ENCODE results near the gene ZC3H7B.
"Not testable (repeated sequence)": the region's sequence is repeated elsewhere in the genome, so short reads cannot be mapped to it uniquely, and the experiment has no call there.

The ZC3H7B gene

GRCh38 chr22:41285820-41286638 is 15.3 kb upstream of the ZC3H7B start, which contains the start of gene RANGAP1:
Gene RANGAP1 (minus strand): TSS chr22:41286187. CDS start chr22:41281044, 5,143 bp downstream.
- Histone ChIP-seq H3K36me3 (ENCODE audit: control insufficient read depth in 4 of 4, insufficient read depth in 4 of 4, low read length in 3 of 4) (peaks cover 0 to 23% (median 13%) of the 10 kb centered on the region in 4 experiments), H3K4me1 (ENCODE audit: control extremely low read depth in 1 of 4, control insufficient read depth in 4 of 4, insufficient read depth in 4 of 4, low read length in 3 of 4) (peaks cover 12 to 33% (median 28%) of the 10 kb centered on the region in 4 experiments), H3K9me3 (ENCODE audit: control extremely low read depth in 1 of 5, control insufficient read depth in 4 of 5, insufficient read depth in 2 of 5, low read depth in 1 of 5, low read length in 4 of 5) (no peaks in the 10 kb centered on the region), H3K27me3 (replicated peaks in 2 of 5; ENCODE audit: control insufficient read depth in 4 of 5, insufficient read depth in 5 of 5, low read length in 4 of 5) (no peaks in the 10 kb centered on the region), H3K4me3 (ENCODE audit: control insufficient read depth in 1 of 7, extremely low read depth in 1 of 7, insufficient read depth in 4 of 7, low read depth in 2 of 7, low read length in 6 of 7) (peak within 1 kb of the TSS; percentile 80 to 95 (median 89)), H3K27ac (ENCODE audit: insufficient read depth in 1 of 2, low read depth in 1 of 2, low read length in 2 of 2, poor library complexity in 1 of 2, severe bottlenecking in 2 of 2) (peak within 1 kb of the TSS; percentile 67 to 86)
- POLR2A ChIA-PET: interaction anchor here (0.6 to 1.7 kb wide), 4 partner anchors 13 to 188 kb away, joined by 3 to 9 read pairs (median 4); partner anchors contain the start of gene ZC3H7B
- WGBS (ENCODE audit: insufficient coverage): under 1% methylated on average over 71 of the region's 77 CpGs
- peak; percentile 98 to 100 (median 99) for DNase-seq
- CTCF ChIA-PET: interaction anchor here (1.3 kb wide), 1 partner anchor 17 kb away, joined by 3 read pairs; no protein-coding TSS in a partner anchor

- no peaks in the 10 kb centered on the region for H3K9me3 ChIP-seq (ENCODE audit: control extremely low read depth in 1 of 5, control insufficient read depth in 4 of 5, insufficient read depth in 2 of 5, low read depth in 1 of 5, low read length in 4 of 5)
- WGBS (ENCODE audit: insufficient coverage): 0% methylated on average over 11 of the region's 15 CpGs
- no peaks in the 10 kb centered on the region for H3K27me3 ChIP-seq (replicated peaks in 2 of 5; ENCODE audit: control insufficient read depth in 4 of 5, insufficient read depth in 5 of 5, low read length in 4 of 5)
- peaks cover 12 to 33% (median 28%) of the 10 kb centered on the region in 4 experiments for H3K4me1 ChIP-seq (ENCODE audit: control extremely low read depth in 1 of 4, control insufficient read depth in 4 of 4, insufficient read depth in 4 of 4, low read length in 3 of 4)
- H3K27ac ChIP-seq (ENCODE audit: insufficient read depth in 1 of 2, low read depth in 1 of 2, low read length in 2 of 2, poor library complexity in 1 of 2, severe bottlenecking in 2 of 2): peak overlapping the region; percentile 67 to 86
- peak overlapping the region; percentile 16 to 95 (median 88) for H3K4me3 ChIP-seq (ENCODE audit: control insufficient read depth in 1 of 7, extremely low read depth in 1 of 7, insufficient read depth in 4 of 7, low read depth in 2 of 7, low read length in 6 of 7)
- peak; percentile 72 to 91 (median 86) for DNase-seq
- POLR2A ChIA-PET: interaction anchor here (0.6 to 1.7 kb wide), 4 partner anchors 13 to 187 kb away, joined by 3 to 9 read pairs (median 4); partner anchors contain the start of gene ZC3H7B
- CTCF ChIA-PET: interaction anchor here (1.3 kb wide), 1 partner anchor 16 kb away, joined by 3 read pairs; no protein-coding TSS in a partner anchor
- H3K36me3 ChIP-seq (ENCODE audit: control insufficient read depth in 4 of 4, insufficient read depth in 4 of 4, low read length in 3 of 4): peaks cover 0 to 17% (median 8%) of the 10 kb centered on the region in 4 experiments
Observed at GRCh38 chr22:41286639-41287091, 14.7 kb upstream of the ZC3H7B start.

GRCh38 chr22:41288245-41288946 is 12.9 kb upstream of the ZC3H7B start:
- Histone ChIP-seq H3K36me3 (ENCODE audit: control insufficient read depth in 4 of 4, insufficient read depth in 4 of 4, low read length in 3 of 4) (peaks cover 0 to 8% (median 1%) of the 10 kb centered on the region in 4 experiments), H3K27ac (ENCODE audit: insufficient read depth in 1 of 2, low read depth in 1 of 2, low read length in 2 of 2, poor library complexity in 1 of 2, severe bottlenecking in 2 of 2) (no peak overlapping the region), H3K4me3 (ENCODE audit: control insufficient read depth in 1 of 7, extremely low read depth in 1 of 7, insufficient read depth in 4 of 7, low read depth in 2 of 7, low read length in 6 of 7) (no peak overlapping the region), H3K9me3 (ENCODE audit: control extremely low read depth in 1 of 5, control insufficient read depth in 4 of 5, insufficient read depth in 2 of 5, low read depth in 1 of 5, low read length in 4 of 5) (no peaks in the 10 kb centered on the region), H3K4me1 (ENCODE audit: control extremely low read depth in 1 of 4, control insufficient read depth in 4 of 4, insufficient read depth in 4 of 4, low read length in 3 of 4) (peaks cover 12 to 33% (median 28%) of the 10 kb centered on the region in 4 experiments), H3K27me3 (replicated peaks in 2 of 5; ENCODE audit: control insufficient read depth in 4 of 5, insufficient read depth in 5 of 5, low read length in 4 of 5) (no peaks in the 10 kb centered on the region)
- 91% methylated on average over 6 of the region's 9 CpGs for WGBS (ENCODE audit: insufficient coverage)
- ChIA-PET CTCF (interaction anchor here (0.8 to 2.5 kb wide), 2 partner anchors 11 to 14 kb away, joined by 3 to 8 read pairs; partner anchors contain the start of gene ZC3H7B), POLR2A (interaction anchor here (1.5 kb wide), 1 partner anchor 14 kb away, joined by 5 read pairs; the partner anchor contains the start of gene ZC3H7B)
- no peak for DNase-seq

- H3K4me3 ChIP-seq (ENCODE audit: control insufficient read depth in 1 of 7, extremely low read depth in 1 of 7, insufficient read depth in 4 of 7, low read depth in 2 of 7, low read length in 6 of 7): no peak overlapping the region
- DNase-seq: no peak
- H3K4me1 ChIP-seq (ENCODE audit: control extremely low read depth in 1 of 4, control insufficient read depth in 4 of 4, insufficient read depth in 4 of 4, low read length in 3 of 4): peaks cover 12 to 30% (median 26%) of the 10 kb centered on the region in 4 experiments
- ChIA-PET CTCF (interaction anchor here (2.5 kb wide), 1 partner anchor 12 kb away, joined by 8 read pairs; the partner anchor contains the start of gene ZC3H7B), POLR2A (no interaction called here)
- H3K9me3 ChIP-seq (ENCODE audit: control extremely low read depth in 1 of 5, control insufficient read depth in 4 of 5, insufficient read depth in 2 of 5, low read depth in 1 of 5, low read length in 4 of 5): no peaks in the 10 kb centered on the region
- H3K27me3 ChIP-seq (replicated peaks in 2 of 5; ENCODE audit: control insufficient read depth in 4 of 5, insufficient read depth in 5 of 5, low read length in 4 of 5): no peaks in the 10 kb centered on the region
- H3K36me3 ChIP-seq (ENCODE audit: control insufficient read depth in 4 of 4, insufficient read depth in 4 of 4, low read length in 3 of 4): peaks cover 0 to under 1% (median 0%) of the 10 kb centered on the region in 4 experiments
- WGBS (ENCODE audit: insufficient coverage): 100% methylated on average over 1 of the region's 1 CpG
- H3K27ac ChIP-seq (ENCODE audit: insufficient read depth in 1 of 2, low read depth in 1 of 2, low read length in 2 of 2, poor library complexity in 1 of 2, severe bottlenecking in 2 of 2): no peak overlapping the region
Observed at GRCh38 chr22:41289671-41290070, 11.7 kb upstream of the ZC3H7B start.

- Histone ChIP-seq H3K9me3 (ENCODE audit: control extremely low read depth in 1 of 5, control insufficient read depth in 4 of 5, insufficient read depth in 2 of 5, low read depth in 1 of 5, low read length in 4 of 5) (no peaks in the 10 kb centered on the region), H3K4me1 (ENCODE audit: control extremely low read depth in 1 of 4, control insufficient read depth in 4 of 4, insufficient read depth in 4 of 4, low read length in 3 of 4) (peaks cover 9 to 21% (median 18%) of the 10 kb centered on the region in 4 experiments), H3K36me3 (ENCODE audit: control insufficient read depth in 4 of 4, insufficient read depth in 4 of 4, low read length in 3 of 4) (no peaks in the 10 kb centered on the region), H3K27me3 (replicated peaks in 2 of 5; ENCODE audit: control insufficient read depth in 4 of 5, insufficient read depth in 5 of 5, low read length in 4 of 5) (no peaks in the 10 kb centered on the region), H3K27ac (ENCODE audit: insufficient read depth in 1 of 2, low read depth in 1 of 2, low read length in 2 of 2, poor library complexity in 1 of 2, severe bottlenecking in 2 of 2) (no peak overlapping the region), H3K4me3 (ENCODE audit: control insufficient read depth in 1 of 7, extremely low read depth in 1 of 7, insufficient read depth in 4 of 7, low read depth in 2 of 7, low read length in 6 of 7) (no peak overlapping the region)
- no peak for DNase-seq
- ChIA-PET POLR2A (no interaction called here), CTCF (interaction anchor here (0.7 to 2.5 kb wide), 2 partner anchors 11 to 227 kb away, joined by 4 to 8 read pairs; partner anchors contain the start of gene ZC3H7B)
- no CpG with 5 or more reads among the region's 8 CpGs for WGBS (ENCODE audit: insufficient coverage)
Observed at GRCh38 chr22:41290262-41291221, 10.8 kb upstream of the ZC3H7B start.

- H3K36me3 ChIP-seq (ENCODE audit: control insufficient read depth in 4 of 4, insufficient read depth in 4 of 4, low read length in 3 of 4); H3K27me3 ChIP-seq (replicated peaks in 2 of 5; ENCODE audit: control insufficient read depth in 4 of 5, insufficient read depth in 5 of 5, low read length in 4 of 5); H3K4me3 ChIP-seq (ENCODE audit: control insufficient read depth in 1 of 7, extremely low read depth in 1 of 7, insufficient read depth in 4 of 7, low read depth in 2 of 7, low read length in 6 of 7); POLR2A ChIA-PET; H3K4me1 ChIP-seq (ENCODE audit: control extremely low read depth in 1 of 4, control insufficient read depth in 4 of 4, insufficient read depth in 4 of 4, low read length in 3 of 4); H3K9me3 ChIP-seq (ENCODE audit: control extremely low read depth in 1 of 5, control insufficient read depth in 4 of 5, insufficient read depth in 2 of 5, low read depth in 1 of 5, low read length in 4 of 5); DNase-seq; CTCF ChIA-PET; H3K27ac ChIP-seq (ENCODE audit: insufficient read depth in 1 of 2, low read depth in 1 of 2, low read length in 2 of 2, poor library complexity in 1 of 2, severe bottlenecking in 2 of 2): not testable (repeated sequence)
- 80% methylated on average over 2 of the region's 28 CpGs for WGBS (ENCODE audit: insufficient coverage)
Observed at GRCh38 chr22:41294816-41295215, 6.5 kb upstream of the ZC3H7B start.
